H1 (cell line): ENCODE data around the gene SLC35F3.

Experiments
- CBX5 ChIP-seq: fragments of 300-800, 300-1000 bp; sonication (generic); IDR thresholded peaks from 2 replicates; pipeline ENCODE4 v1.7.1; 2016; ENCODE audit warnings: antibody characterized with exemption, low read length, low read depth
- EP300 ChIP-seq, 2 experiments: IDR thresholded peaks; 1 replicate in 1 of 2; 2 replicates in 1 of 2; pipeline ENCODE4 v1.6.1; 2011 to 2012; ENCODE audit warnings: low read depth in 2 of 2, low read length in 2 of 2, mild to moderate bottlenecking in 2 of 2, borderline replicate concordance in 1 of 2, inconsistent platforms in 1 of 2, moderate library complexity in 1 of 2
- POLR2A ChIP-seq, 2 experiments: IDR thresholded peaks; 1 replicate in 1 of 2; 2 replicates in 1 of 2; pipeline ENCODE4 v1.6.1; 2011; ENCODE audit warnings: low read depth in 2 of 2, low read length in 2 of 2, mild to moderate bottlenecking in 2 of 2; ENCODE audit errors: control extremely low read depth in 1 of 2
- POLR2AphosphoS5 ChIP-seq: IDR thresholded peaks from 2 replicates; pipeline ENCODE4 v1.6.1; 2011; ENCODE audit warnings: low read depth, low read length
- RNF2 ChIP-seq: fragments of 200-900, 300-1000 bp; sonication (generic); IDR thresholded peaks from 2 replicates; pipeline ENCODE4 v1.7.1; 2016; ENCODE audit warnings: borderline replicate concordance, low read depth, mild to moderate bottlenecking, antibody characterized with exemption, low read length; ENCODE audit not compliant: poor library complexity, severe bottlenecking; ENCODE audit errors: missing control alignments
- SRF ChIP-seq: IDR thresholded peaks from 2 replicates; pipeline ENCODE4 v1.6.1; 2011; ENCODE audit warnings: mild to moderate bottlenecking, low read depth, low read length, moderate library complexity
- TAF1 ChIP-seq: IDR thresholded peaks from 2 replicates; pipeline ENCODE4 v1.6.1; 2011; ENCODE audit warnings: mild to moderate bottlenecking, low read depth, low read length
- YY1 ChIP-seq: IDR thresholded peaks from 2 replicates; pipeline ENCODE4 v1.6.1; 2011; ENCODE audit warnings: low read depth, mild to moderate bottlenecking, low read length
- TF ChIP-seq, protein P1 (sequence below), 3 experiments: IDR thresholded peaks; 1 replicate in 2 of 3; 2 replicates in 1 of 3; pipeline versions ENCODE4 v1.5.1 to v1.6.1; 2011; ENCODE audit warnings: low read length in 3 of 3, mild to moderate bottlenecking in 3 of 3, inconsistent platforms in 2 of 3, low read depth in 1 of 3, moderate library complexity in 1 of 3; ENCODE audit not compliant: insufficient read depth in 1 of 3; ENCODE audit errors: control extremely low read depth in 1 of 3

DNA sequence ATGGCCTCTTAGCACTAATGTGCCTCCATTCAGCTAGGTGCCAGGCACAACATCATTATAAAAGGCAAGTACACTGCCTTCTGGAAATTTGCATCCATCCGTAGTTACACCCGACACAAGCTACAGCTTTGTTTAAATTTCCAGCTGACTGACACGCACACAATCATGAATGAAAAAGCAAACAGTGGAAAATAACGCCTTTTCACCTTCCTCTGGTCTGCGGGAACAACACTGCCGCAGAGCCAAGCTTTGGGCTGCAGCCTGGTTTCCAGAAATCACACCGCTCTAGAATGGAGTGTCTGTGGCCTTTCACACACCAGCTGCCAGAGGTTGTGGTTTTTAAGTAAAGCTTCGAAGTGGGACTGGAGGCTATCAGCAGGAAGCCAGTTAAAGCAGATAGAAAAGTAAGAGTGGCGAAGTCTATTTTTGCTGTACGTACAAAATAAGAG, 326.0 kb downstream of the SLC35F3 start:
- no peak for TF ChIP-seq EP300 (IDR thresholded peaks at IDR 0.05; ENCODE audit: borderline replicate concordance in 1 of 2, low read depth in 2 of 2, low read length in 2 of 2)
- no peak for TF ChIP-seq SRF
- no peak for TF ChIP-seq RNF2
- no peak for TF ChIP-seq POLR2A (IDR thresholded peaks at IDR 0.05; ENCODE audit: control extremely low read depth in 1 of 2, low read depth in 2 of 2, low read length in 2 of 2)
- TF ChIP-seq, protein P1, sequence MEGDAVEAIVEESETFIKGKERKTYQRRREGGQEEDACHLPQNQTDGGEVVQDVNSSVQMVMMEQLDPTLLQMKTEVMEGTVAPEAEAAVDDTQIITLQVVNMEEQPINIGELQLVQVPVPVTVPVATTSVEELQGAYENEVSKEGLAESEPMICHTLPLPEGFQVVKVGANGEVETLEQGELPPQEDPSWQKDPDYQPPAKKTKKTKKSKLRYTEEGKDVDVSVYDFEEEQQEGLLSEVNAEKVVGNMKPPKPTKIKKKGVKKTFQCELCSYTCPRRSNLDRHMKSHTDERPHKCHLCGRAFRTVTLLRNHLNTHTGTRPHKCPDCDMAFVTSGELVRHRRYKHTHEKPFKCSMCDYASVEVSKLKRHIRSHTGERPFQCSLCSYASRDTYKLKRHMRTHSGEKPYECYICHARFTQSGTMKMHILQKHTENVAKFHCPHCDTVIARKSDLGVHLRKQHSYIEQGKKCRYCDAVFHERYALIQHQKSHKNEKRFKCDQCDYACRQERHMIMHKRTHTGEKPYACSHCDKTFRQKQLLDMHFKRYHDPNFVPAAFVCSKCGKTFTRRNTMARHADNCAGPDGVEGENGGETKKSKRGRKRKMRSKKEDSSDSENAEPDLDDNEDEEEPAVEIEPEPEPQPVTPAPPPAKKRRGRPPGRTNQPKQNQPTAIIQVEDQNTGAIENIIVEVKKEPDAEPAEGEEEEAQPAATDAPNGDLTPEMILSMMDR (IDR thresholded peaks at IDR 0.05; ENCODE audit: control extremely low read depth in 1 of 3, insufficient read depth in 1 of 3, low read depth in 1 of 3, low read length in 3 of 3) = no peak
- TF ChIP-seq POLR2AphosphoS5 = no peak
- TF ChIP-seq YY1 = no peak
- TF ChIP-seq TAF1 = no peak
- no peak for TF ChIP-seq CBX5
